Measurements from ENCODE around the gene AMFR. TPM values are rescaled to one million over a fixed set of nuclear protein-coding genes. Genes with fewer than 3 reads are reported as not detected.

Gene AMFR
- total and polyA plus RNA-seq, 2 of the 13 experiments (the other 11 are each of a cell fraction or from before 2014, with no cell fraction given), result 52.9 to 108 TPM

DNA sequence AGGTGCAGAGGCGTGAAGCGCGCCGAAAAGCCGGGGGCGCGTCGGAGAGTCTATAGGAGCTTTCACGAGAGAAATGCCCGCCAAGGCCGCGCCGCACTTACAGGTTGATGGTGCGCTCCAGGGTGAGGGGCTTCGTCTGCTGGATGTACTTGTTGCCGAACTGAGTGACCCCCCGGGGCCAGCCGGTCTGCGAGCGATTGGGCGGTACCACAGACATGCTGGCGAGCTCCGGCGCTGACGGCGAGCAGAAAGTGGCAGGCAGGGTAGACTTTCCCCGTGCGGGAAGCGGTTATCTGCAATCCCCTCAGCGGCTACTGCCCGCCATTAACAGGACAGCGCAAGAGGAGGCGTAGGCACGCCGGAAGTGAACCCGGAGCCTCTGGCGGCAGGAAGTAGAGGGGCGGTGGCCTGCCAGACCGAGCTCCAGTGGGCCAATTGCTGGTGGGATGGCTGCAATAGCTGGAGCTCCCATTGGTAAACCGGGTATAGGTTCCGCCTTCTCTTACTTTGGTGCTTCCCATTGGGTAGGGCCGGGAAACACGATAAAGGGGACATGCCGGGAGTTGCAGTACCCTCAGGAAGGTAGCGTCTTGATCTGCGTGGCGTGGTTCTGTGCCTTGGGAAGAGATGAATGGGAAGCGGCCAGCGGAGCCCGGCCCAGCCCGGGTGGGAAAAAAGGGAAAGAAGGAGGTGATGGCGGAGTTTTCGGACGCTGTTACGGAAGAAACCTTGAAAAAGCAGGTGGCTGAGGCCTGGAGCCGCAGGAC, 25.8 kb upstream of the AMFR start, which contains the start of the genes NUDT21 and OGFOD1 (continued):
- TF ChIP-seq, protein P1, sequence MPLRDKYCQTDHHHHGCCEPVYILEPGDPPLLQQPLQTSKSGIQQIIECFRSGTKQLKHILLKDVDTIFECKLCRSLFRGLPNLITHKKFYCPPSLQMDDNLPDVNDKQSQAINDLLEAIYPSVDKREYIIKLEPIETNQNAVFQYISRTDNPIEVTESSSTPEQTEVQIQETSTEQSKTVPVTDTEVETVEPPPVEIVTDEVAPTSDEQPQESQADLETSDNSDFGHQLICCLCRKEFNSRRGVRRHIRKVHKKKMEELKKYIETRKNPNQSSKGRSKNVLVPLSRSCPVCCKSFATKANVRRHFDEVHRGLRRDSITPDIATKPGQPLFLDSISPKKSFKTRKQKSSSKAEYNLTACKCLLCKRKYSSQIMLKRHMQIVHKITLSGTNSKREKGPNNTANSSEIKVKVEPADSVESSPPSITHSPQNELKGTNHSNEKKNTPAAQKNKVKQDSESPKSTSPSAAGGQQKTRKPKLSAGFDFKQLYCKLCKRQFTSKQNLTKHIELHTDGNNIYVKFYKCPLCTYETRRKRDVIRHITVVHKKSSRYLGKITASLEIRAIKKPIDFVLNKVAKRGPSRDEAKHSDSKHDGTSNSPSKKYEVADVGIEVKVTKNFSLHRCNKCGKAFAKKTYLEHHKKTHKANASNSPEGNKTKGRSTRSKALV (CRISPR knock-in tag; IDR thresholded peaks at IDR 0.05), result peak; percentile 74; the same call in 1 of the 2 replicates
- TF ChIP-seq, protein P2, sequence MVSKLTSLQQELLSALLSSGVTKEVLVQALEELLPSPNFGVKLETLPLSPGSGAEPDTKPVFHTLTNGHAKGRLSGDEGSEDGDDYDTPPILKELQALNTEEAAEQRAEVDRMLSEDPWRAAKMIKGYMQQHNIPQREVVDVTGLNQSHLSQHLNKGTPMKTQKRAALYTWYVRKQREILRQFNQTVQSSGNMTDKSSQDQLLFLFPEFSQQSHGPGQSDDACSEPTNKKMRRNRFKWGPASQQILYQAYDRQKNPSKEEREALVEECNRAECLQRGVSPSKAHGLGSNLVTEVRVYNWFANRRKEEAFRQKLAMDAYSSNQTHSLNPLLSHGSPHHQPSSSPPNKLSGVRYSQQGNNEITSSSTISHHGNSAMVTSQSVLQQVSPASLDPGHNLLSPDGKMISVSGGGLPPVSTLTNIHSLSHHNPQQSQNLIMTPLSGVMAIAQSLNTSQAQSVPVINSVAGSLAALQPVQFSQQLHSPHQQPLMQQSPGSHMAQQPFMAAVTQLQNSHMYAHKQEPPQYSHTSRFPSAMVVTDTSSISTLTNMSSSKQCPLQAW (CRISPR knock-in tag; IDR thresholded peaks at IDR 0.05), result peak; percentile 82
- TF ChIP-seq ZNF207 (IDR thresholded peaks at IDR 0.05; ENCODE audit: borderline replicate concordance) (no peak), ZNF614 (CRISPR knock-in tag; IDR thresholded peaks at IDR 0.05; ENCODE audit: borderline replicate concordance) (no peak), ZBTB8A (CRISPR knock-in tag; IDR thresholded peaks at IDR 0.05; ENCODE audit: borderline replicate concordance, low read depth) (no peak), SOX6 (IDR thresholded peaks at IDR 0.05) (no peak), SOX6 (CRISPR knock-in tag; IDR thresholded peaks at IDR 0.05) (no peak), ZFP41 (CRISPR knock-in tag; IDR thresholded peaks at IDR 0.05; ENCODE audit: borderline replicate concordance) (no peak), ZNF720 (CRISPR knock-in tag; IDR thresholded peaks at IDR 0.05) (no peak), ZNF12 (CRISPR knock-in tag; IDR thresholded peaks at IDR 0.05) (no peak), CHD4 (IDR thresholded peaks at IDR 0.05; ENCODE audit: borderline replicate concordance, low read length) (no peak), IKZF4 (CRISPR knock-in tag; IDR thresholded peaks at IDR 0.05; ENCODE audit: borderline replicate concordance, low read depth, not compliant biosample characterization) (peak; percentile 27), BORCS8-MEF2B (CRISPR knock-in tag; IDR thresholded peaks at IDR 0.05) (peak; percentile 59), SP2 (CRISPR knock-in tag; IDR thresholded peaks at IDR 0.05) (peak; percentile 99), PCBP1 (IDR thresholded peaks at IDR 0.05; ENCODE audit: borderline replicate concordance, low read depth, low read length) (no peak)
- TF ChIP-seq, protein P3, sequence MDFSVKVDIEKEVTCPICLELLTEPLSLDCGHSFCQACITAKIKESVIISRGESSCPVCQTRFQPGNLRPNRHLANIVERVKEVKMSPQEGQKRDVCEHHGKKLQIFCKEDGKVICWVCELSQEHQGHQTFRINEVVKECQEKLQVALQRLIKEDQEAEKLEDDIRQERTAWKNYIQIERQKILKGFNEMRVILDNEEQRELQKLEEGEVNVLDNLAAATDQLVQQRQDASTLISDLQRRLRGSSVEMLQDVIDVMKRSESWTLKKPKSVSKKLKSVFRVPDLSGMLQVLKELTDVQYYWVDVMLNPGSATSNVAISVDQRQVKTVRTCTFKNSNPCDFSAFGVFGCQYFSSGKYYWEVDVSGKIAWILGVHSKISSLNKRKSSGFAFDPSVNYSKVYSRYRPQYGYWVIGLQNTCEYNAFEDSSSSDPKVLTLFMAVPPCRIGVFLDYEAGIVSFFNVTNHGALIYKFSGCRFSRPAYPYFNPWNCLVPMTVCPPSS (IDR thresholded peaks at IDR 0.05), result no peak
- TF ChIP-seq, protein P4, sequence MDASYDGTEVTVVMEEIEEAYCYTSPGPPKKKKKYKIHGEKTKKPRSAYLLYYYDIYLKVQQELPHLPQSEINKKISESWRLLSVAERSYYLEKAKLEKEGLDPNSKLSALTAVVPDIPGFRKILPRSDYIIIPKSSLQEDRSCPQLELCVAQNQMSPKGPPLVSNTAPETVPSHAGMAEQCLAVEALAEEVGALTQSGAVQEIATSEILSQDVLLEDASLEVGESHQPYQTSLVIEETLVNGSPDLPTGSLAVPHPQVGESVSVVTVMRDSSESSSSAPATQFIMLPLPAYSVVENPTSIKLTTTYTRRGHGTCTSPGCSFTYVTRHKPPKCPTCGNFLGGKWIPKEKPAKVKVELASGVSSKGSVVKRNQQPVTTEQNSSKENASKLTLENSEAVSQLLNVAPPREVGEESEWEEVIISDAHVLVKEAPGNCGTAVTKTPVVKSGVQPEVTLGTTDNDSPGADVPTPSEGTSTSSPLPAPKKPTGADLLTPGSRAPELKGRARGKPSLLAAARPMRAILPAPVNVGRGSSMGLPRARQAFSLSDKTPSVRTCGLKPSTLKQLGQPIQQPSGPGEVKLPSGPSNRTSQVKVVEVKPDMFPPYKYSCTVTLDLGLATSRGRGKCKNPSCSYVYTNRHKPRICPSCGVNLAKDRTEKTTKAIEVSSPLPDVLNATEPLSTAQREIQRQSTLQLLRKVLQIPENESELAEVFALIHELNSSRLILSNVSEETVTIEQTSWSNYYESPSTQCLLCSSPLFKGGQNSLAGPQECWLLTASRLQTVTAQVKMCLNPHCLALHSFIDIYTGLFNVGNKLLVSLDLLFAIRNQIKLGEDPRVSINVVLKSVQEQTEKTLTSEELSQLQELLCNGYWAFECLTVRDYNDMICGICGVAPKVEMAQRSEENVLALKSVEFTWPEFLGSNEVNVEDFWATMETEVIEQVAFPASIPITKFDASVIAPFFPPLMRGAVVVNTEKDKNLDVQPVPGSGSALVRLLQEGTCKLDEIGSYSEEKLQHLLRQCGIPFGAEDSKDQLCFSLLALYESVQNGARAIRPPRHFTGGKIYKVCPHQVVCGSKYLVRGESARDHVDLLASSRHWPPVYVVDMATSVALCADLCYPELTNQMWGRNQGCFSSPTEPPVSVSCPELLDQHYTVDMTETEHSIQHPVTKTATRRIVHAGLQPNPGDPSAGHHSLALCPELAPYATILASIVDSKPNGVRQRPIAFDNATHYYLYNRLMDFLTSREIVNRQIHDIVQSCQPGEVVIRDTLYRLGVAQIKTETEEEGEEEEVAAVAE (CRISPR knock-in tag; IDR thresholded peaks at IDR 0.05; ENCODE audit: borderline replicate concordance), result peak; percentile 96
- TF ChIP-seq, protein P5, sequence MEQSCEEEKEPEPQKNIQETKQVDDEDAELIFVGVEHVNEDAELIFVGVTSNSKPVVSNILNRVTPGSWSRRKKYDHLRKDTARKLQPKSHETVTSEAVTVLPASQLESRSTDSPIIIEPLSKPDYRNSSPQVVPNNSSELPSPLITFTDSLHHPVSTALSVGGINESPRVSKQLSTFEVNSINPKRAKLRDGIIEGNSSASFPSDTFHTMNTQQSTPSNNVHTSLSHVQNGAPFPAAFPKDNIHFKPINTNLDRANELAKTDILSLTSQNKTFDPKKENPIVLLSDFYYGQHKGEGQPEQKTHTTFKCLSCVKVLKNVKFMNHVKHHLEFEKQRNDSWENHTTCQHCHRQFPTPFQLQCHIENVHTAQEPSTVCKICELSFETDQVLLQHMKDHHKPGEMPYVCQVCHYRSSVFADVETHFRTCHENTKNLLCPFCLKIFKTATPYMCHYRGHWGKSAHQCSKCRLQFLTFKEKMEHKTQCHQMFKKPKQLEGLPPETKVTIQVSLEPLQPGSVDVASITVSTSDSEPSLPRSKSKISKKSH (CRISPR knock-in tag; IDR thresholded peaks at IDR 0.05; ENCODE audit: borderline replicate concordance), result no peak
